Measurements from ENCODE around the gene YKT6. TPM values are rescaled to one million over a fixed set of nuclear protein-coding genes. Genes with fewer than 3 reads are reported as not detected.

Gene YKT6
- 45.6 and 70.6 TPM in 2 replicates for total RNA-seq

GRCh38 chr7:44200699-44201461, at the start of gene YKT6:
Gene YKT6 (plus strand): TSS chr7:44200978. CDS start chr7:44201136, 158 bp downstream.

GRCh38 chr7:44189286-44189992, 11.3 kb upstream of the YKT6 start, which contains the start of gene GCK:
Gene GCK (minus strand): TSS chr7:44189439. CDS start chr7:44188953, 486 bp downstream.

Other genes starting within 250 kb of the YKT6 start
- gene SPDYE1, start 203.1 kb upstream of the YKT6 start, total RNA-seq = under 0.01 TPM in 1 of 2 replicates, not detected in the other
- gene DBNL, start 156.3 kb upstream of the YKT6 start, total RNA-seq = 101 and 140 TPM in 2 replicates
- gene PGAM2, start 135.4 kb upstream of the YKT6 start, total RNA-seq = 0.09 and 0.63 TPM in 2 replicates
- gene POLM, start 118.4 kb upstream of the YKT6 start, total RNA-seq = 7.6 and 9.9 TPM in 2 replicates
- 16.6 and 20.2 TPM in 2 replicates for gene AEBP1, start 96.6 kb upstream of the YKT6 start, total RNA-seq
- gene POLD2, start 77.4 kb upstream of the YKT6 start, total RNA-seq = 57.8 and 61.7 TPM in 2 replicates
- 0.47 TPM in 1 of 2 replicates, not detected in the other for gene MYL7, start 59.6 kb upstream of the YKT6 start, total RNA-seq
- gene GCK, start 11.5 kb upstream of the YKT6 start, total RNA-seq = 1.1 and 3.2 TPM in 2 replicates
- gene CAMK2B, start 124.6 kb downstream of the YKT6 start, total RNA-seq = 0.17 TPM in 1 of 2 replicates, not detected in the other